GM12878 (cell line): Measurements from ENCODE around the gene SIRT2. TPM values are rescaled to one million over a fixed set of nuclear protein-coding genes. Genes with fewer than 3 reads are reported as not detected.

Experiments used
- ATAC-seq: fragments of 200-7000 bp; cut with Tn5 transposase; 3 replicates; pipeline ENCODE4 v1.9.1; 2020; ENCODE audit warnings: mild to moderate bottlenecking, moderate library complexity
- BruUV-seq: library from RNA; stranded (reverse); fragments of 400-500 nt; replicated peaks from 2 replicates; lab custom pipeline; 2021; lab: Mats Ljungman, UMichigan
- CTCF ChIA-PET: fragments of 300-600 bp; sonication (Branson Sonifier 250); formaldehyde crosslinking; extraction: SDS; loops from one replicate; lab custom pipeline; 2021; ENCODE audit warnings: inconsistent platforms; lab: Yijun Ruan, JAX
- POLR2A ChIA-PET: fragments of 350-600 bp; formaldehyde crosslinking; extraction: SDS; loops from one replicate; lab custom pipeline; 2021; ENCODE audit warnings: inconsistent platforms; lab: Charles Lee
- RAD21 ChIA-PET: fragments of 300-600 bp; sonication (Branson Sonifier 250); formaldehyde crosslinking; loops from one replicate; lab custom pipeline; 2023; ENCODE audit warnings: antibody characterized with exemption; ENCODE audit not compliant: unreplicated experiment; lab: Charles Lee
- SMC1A ChIA-PET: fragments of 300-600 bp; sonication (Branson Sonifier 250); formaldehyde crosslinking; loops from one replicate; lab custom pipeline; 2023; ENCODE audit not compliant: unreplicated experiment, uncharacterized antibody; lab: Charles Lee
- DNase-seq: peaks from one replicate; pipeline ENCODE4 v3.0.0-alpha.2; 2011; ENCODE audit warnings: low read depth, low spot score
- FAIRE-seq: peaks from 3 replicates; lab custom pipeline; 2011; peaks lifted over from hg19 to GRCh38; lab: Jason Lieb, UNC
- H2AFZ ChIP-seq: 2 replicates; pipeline ENCODE4 v1.6.0; 2011; ENCODE audit warnings: low read depth, low read length, control low read depth; ENCODE audit not compliant: control insufficient read depth
- H3K27ac ChIP-seq: 2 replicates; pipeline ENCODE4 v1.5.1; 2011; ENCODE audit warnings: control low read depth; ENCODE audit not compliant: control insufficient read depth, insufficient read depth
- H3K27me3 ChIP-seq, 2 experiments: replicated peaks in 1 of 2; 2 replicates each; pipeline versions ENCODE4 v1.6.0 to v1.6.1; 2011; ENCODE audit warnings: low read length in 1 of 2; ENCODE audit not compliant: control insufficient read depth in 2 of 2, insufficient read depth in 2 of 2
- H3K36me3 ChIP-seq, 2 experiments: 2 replicates each; pipeline ENCODE4 v1.5.1; 2011; ENCODE audit warnings: low read length in 1 of 2; ENCODE audit not compliant: control insufficient read depth in 2 of 2, insufficient read depth in 2 of 2
- H3K4me1 ChIP-seq: 2 replicates; pipeline ENCODE4 v1.6.1; 2011; ENCODE audit warnings: mild to moderate bottlenecking, low read length, moderate library complexity, mixed read lengths; ENCODE audit not compliant: control insufficient read depth, insufficient read depth
- H3K4me2 ChIP-seq: 2 replicates; pipeline ENCODE4 v1.6.0; 2011; ENCODE audit warnings: control low read depth; ENCODE audit not compliant: control insufficient read depth, insufficient read depth
- H3K4me3 ChIP-seq: fragments of 200-600 bp; sonication (generic); 2 replicates; pipeline ENCODE4 v1.5.1; 2016
- H3K79me2 ChIP-seq: 2 replicates; pipeline ENCODE4 v1.6.0; 2011; ENCODE audit warnings: low read length; ENCODE audit not compliant: control insufficient read depth, insufficient read depth
- H3K9ac ChIP-seq: 2 replicates; pipeline ENCODE4 v1.8.0; 2011; ENCODE audit warnings: low read length, control low read depth, mixed read lengths; ENCODE audit not compliant: control insufficient read depth, insufficient read depth
- H3K9me3 ChIP-seq: replicated peaks from 3 replicates; pipeline ENCODE4 v1.5.1; 2011; ENCODE audit warnings: mild to moderate bottlenecking, low read length; ENCODE audit not compliant: control insufficient read depth, insufficient read depth
- H4K20me1 ChIP-seq: 2 replicates; pipeline ENCODE4 v1.6.0; 2011; ENCODE audit not compliant: control insufficient read depth, insufficient read depth
- CHD2 ChIP-seq: IDR thresholded peaks from 2 replicates; pipeline ENCODE4 v1.6.1; 2011; ENCODE audit warnings: low read depth, low read length, improper control_type of control experiment, borderline replicate concordance
- EGR1 ChIP-seq, 2 experiments: IDR thresholded peaks; 1 replicate in 1 of 2; 2 replicates in 1 of 2; pipeline ENCODE4 v1.6.1; 2011 to 2012; ENCODE audit warnings: low read depth in 2 of 2, low read length in 2 of 2, borderline replicate concordance in 1 of 2, mild to moderate bottlenecking in 1 of 2, moderate library complexity in 1 of 2
- EZH2 ChIP-seq: IDR thresholded peaks from 2 replicates; pipeline ENCODE4 v1.6.1; 2012; ENCODE audit warnings: low read depth, mild to moderate bottlenecking, control low read depth, inconsistent platforms, low read length, borderline replicate concordance; ENCODE audit not compliant: control insufficient read depth
- FOXK2 ChIP-seq: fragments of 450-650 bp; IDR thresholded peaks from 2 replicates; pipeline ENCODE4 v1.6.1; 2017; ENCODE audit warnings: mild to moderate bottlenecking, moderate library complexity
- JUND ChIP-seq: IDR thresholded peaks from 2 replicates; pipeline ENCODE4 v1.6.1; 2012; ENCODE audit warnings: low read depth, mild to moderate bottlenecking, low read length, improper control_type of control experiment, moderate library complexity
- MEF2A ChIP-seq: IDR thresholded peaks from 2 replicates; pipeline ENCODE4 v1.6.1; 2011; ENCODE audit warnings: low read depth, mild to moderate bottlenecking, low read length, moderate library complexity; ENCODE audit not compliant: insufficient read depth
- MEF2B ChIP-seq: fragments of 450-650 bp; IDR thresholded peaks from 2 replicates; pipeline ENCODE4 v1.6.1; 2018; ENCODE audit warnings: mild to moderate bottlenecking, moderate library complexity; ENCODE audit not compliant: partially characterized antibody, poor library complexity, severe bottlenecking
- MYC ChIP-seq: IDR thresholded peaks from 2 replicates; pipeline ENCODE4 v1.6.1; 2011; ENCODE audit warnings: mild to moderate bottlenecking, low read length, moderate library complexity, inconsistent platforms; ENCODE audit not compliant: insufficient read depth, insufficient replicate concordance, insufficient read length, severe bottlenecking
- NKRF ChIP-seq: fragments of 450-650 bp; conservative IDR thresholded peaks from 2 replicates; pipeline ENCODE4 v1.6.1; 2017; ENCODE audit warnings: mild to moderate bottlenecking, moderate library complexity
- NR2C1 ChIP-seq: fragments of 450-650 bp; IDR thresholded peaks from 2 replicates; pipeline ENCODE4 v1.6.1; 2017; ENCODE audit warnings: antibody characterized with exemption, mild to moderate bottlenecking, moderate library complexity
- SIN3A ChIP-seq: IDR thresholded peaks from 2 replicates; pipeline ENCODE4 v1.6.1; 2012; ENCODE audit warnings: low read depth, low read length, improper control_type of control experiment
- SMAD5 ChIP-seq: IDR thresholded peaks from 2 replicates; pipeline ENCODE4 v1.6.1; 2016; ENCODE audit warnings: antibody characterized with exemption, low read depth
- TARDBP ChIP-seq: IDR thresholded peaks from 2 replicates; pipeline ENCODE4 v1.6.1; 2016; ENCODE audit warnings: borderline replicate concordance
- TBL1XR1 ChIP-seq: IDR thresholded peaks from 2 replicates; pipeline ENCODE4 v1.6.1; 2012; ENCODE audit warnings: low read depth, low read length, improper control_type of control experiment
- WGBS: methylation state at CpG from one replicate; pipeline ENCODE4 v1.1.6; 2016; ENCODE audit warnings: low lambda C conversion rate; ENCODE audit not compliant: insufficient replicate concordance, insufficient coverage; ENCODE audit errors: missing lambda C conversion rate; 5-methylcytosine and 5-hydroxymethylcytosine counted together
- in situ Hi-C: fragments of 300-500 bp; cut with MboI; formaldehyde crosslinking; loops from 9 replicates; pipeline ENCODE4 v1.14.3; 2018; ENCODE audit warnings: mixed read lengths
- intact Hi-C: fragments of 100-400 bp; cut with micrococcal nuclease; formaldehyde crosslinking; loops from one replicate; pipeline ENCODE4 v1.14.2; 2022; ENCODE audit not compliant: unreplicated experiment
- polyA plus RNA-seq, 11 experiments: library from polyadenylated mRNA; depleted of rRNA in 4 of 11; unstranded in 6 of 11; stranded (reverse) in 5 of 11; fragments of >200 nt; fragmentation: Nextera tagmentation in 4 of 11; fragmentation: Illumina TruSeq in 1 of 11; extraction: Ambion mirVana in 4 of 11; extraction: Trizol in 1 of 11; gene quantifications; 1 replicate in 1 of 11; 2 replicates in 10 of 11; pipeline versions ENCODE4 v1.2.1 to v1.2.3, GENCODE V29; 2011 to 2016; ENCODE audit warnings: inconsistent platforms in 2 of 11, missing spikeins in 2 of 11, low read depth in 1 of 11
- total RNA-seq, 4 experiments: library from RNA; depleted of rRNA in 3 of 4; stranded (reverse); fragments of >200 nt in 3 of 4; fragmentation: Illumina TruSeq in 1 of 4; extraction: Trizol in 1 of 4; gene quantifications; 2 replicates each; pipeline versions ENCODE4 v1.2.1 to v1.2.3, GENCODE V29; 2013 to 2021
- TF ChIP-seq, protein P1 (sequence below): IDR thresholded peaks from 2 replicates; pipeline ENCODE4 v1.6.1; 2012; ENCODE audit warnings: low read depth, low read length, improper control_type of control experiment

Gene SIRT2
- total and polyA plus RNA-seq, 10 of the 15 experiments (the other 5 are each of a cell fraction or from before 2014, with no cell fraction given), result 1.4 to 38.7 (median 24.1) TPM

- TF ChIP-seq MYC, result no peak
- no peak for TF ChIP-seq FOXK2
- TF ChIP-seq MEF2B, result no peak
- no peak for TF ChIP-seq TARDBP
- no peak for TF ChIP-seq CHD2
- TF ChIP-seq, protein P1, sequence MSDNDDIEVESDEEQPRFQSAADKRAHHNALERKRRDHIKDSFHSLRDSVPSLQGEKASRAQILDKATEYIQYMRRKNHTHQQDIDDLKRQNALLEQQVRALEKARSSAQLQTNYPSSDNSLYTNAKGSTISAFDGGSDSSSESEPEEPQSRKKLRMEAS, result no peak
- no peak for TF ChIP-seq JUND
Observed at GRCh38 chr19:38905620-38906019, 6.2 kb upstream of the SIRT2 start (continued).

DNA sequence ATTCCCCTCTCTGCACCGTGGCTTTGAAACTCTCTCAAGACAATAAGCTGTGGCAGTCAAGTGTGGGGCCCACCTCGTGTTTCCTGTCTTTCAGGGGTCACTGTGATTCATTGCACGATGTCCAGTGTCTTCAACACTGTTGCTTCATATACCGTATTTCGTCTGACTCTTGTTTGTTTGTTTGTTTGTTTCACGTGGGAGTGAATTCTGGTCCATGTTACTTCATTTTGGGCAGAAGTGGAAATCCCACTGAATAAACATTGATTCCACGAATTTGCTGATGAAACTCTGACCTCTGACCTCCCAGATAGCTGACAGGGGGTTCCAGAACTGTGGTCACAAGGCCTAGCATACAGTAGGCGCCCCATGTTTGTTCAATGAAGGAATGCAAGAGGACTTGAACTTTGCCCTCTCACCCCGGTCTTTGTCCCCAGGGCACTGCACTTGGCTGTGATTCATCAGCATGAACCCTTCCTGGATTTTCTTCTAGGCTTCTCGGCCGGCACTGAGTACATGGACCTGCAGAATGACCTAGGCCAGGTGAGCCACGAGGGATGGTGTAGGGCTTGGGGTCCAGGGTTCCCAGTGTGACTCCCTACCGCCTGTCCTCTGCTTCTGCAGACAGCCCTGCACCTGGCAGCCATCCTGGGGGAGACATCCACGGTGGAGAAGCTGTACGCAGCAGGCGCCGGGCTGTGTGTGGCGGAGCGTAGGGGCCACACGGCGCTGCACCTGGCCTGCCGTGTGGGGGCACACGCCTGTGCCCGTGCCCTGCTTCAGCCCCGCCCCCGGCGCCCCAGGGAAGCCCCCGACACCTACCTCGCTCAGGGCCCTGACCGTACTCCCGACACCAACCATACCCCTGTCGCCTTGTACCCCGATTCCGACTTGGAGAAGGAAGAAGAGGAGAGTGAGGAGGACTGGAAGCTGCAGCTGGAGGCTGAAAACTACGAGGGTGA lies 5.4 kb upstream of the SIRT2 start:
- intact Hi-C loops, result no loop called here
- H3K27me3 ChIP-seq, result no peaks in the 10 kb centered on the region
- no peak overlapping the region for H3K4me3 ChIP-seq
- no peaks in the 10 kb centered on the region for H3K4me1 ChIP-seq
- in situ Hi-C loops, result no loop called here
- no peak overlapping the region for H3K9ac ChIP-seq
- DNase-seq (no peak), FAIRE-seq (no peak), ATAC-seq (no peak)
- H3K9me3 ChIP-seq, result no peaks in the 10 kb centered on the region; the same call in 2 of the 3 replicates
- H3K36me3 ChIP-seq, result peaks cover 7 to 12% of the 10 kb centered on the region in 2 experiments
- no peak overlapping the region for H3K4me2 ChIP-seq
- TF ChIP-seq NR2C1, result peak; percentile 19; the same call in 1 of the 2 replicates
- no peak for TF ChIP-seq MEF2A
- no peak for TF ChIP-seq TBL1XR1
- no peak for TF ChIP-seq CHD2
- TF ChIP-seq EGR1 (IDR thresholded peaks at IDR 0.05; ENCODE audit: borderline replicate concordance in 1 of 2, low read depth in 2 of 2, low read length in 2 of 2), result no peak
- TF ChIP-seq NKRF, result no peak
- no peak for TF ChIP-seq SIN3A
- TF ChIP-seq SMAD5, result no peak
- TF ChIP-seq EZH2, result no peak
- BruUV-seq, result no TSS peak
- SMC1A ChIA-PET, result no interaction called here
- CTCF ChIA-PET, result interaction anchor here (1.3 kb wide), 1 partner anchor 26 kb away, joined by 4 read pairs; the partner anchor contains the start of genes MRPS12 and SARS2
- H2AFZ ChIP-seq, result no peak overlapping the region
- RAD21 ChIA-PET, result no interaction called here
- WGBS, result 80% methylated on average over 15 of the region's 35 CpGs
- H3K79me2 ChIP-seq, result peaks cover 21% of the 10 kb centered on the region
- POLR2A ChIA-PET, result no interaction called here
- no peak overlapping the region for H3K27ac ChIP-seq
- H4K20me1 ChIP-seq, result no peaks in the 10 kb centered on the region
